Measurements from ENCODE around the gene MTX1.

- TF ChIP-seq POLR2A (IDR thresholded peaks at IDR 0.05) (no peak), CTCF (IDR thresholded peaks at IDR 0.05) (no peak), POLR2AphosphoS5 (IDR thresholded peaks at IDR 0.05) (no peak)
These were observed 41.7 kb downstream of the MTX1 start for GRCh38 chr1:155250246-155250632.

Data from upper lobe of left lung (tissue), 4 donors.